Neural cell (in vitro differentiated cells): ENCODE measurements around the gene SEC16B. TPM values are rescaled to one million over a fixed set of nuclear protein-coding genes. Genes with fewer than 3 reads are reported as not detected.

Source experiments
- H2AFZ ChIP-seq: fragments of 200-600, 300-800 bp; sonication (generic), shearing (Covaris generic); 2 replicates; pipeline ENCODE4 v1.6.0; 2014; ENCODE audit warnings: low read depth, mild to moderate bottlenecking, antibody characterized with exemption, low read length, moderate library complexity
- H3F3A ChIP-seq: fragments of 200-600 bp; shearing (Covaris generic); 2 replicates; pipeline ENCODE4 v1.6.1; 2016; ENCODE audit warnings: mild to moderate bottlenecking, moderate library complexity, mixed read lengths, antibody characterized with exemption, low read length; ENCODE audit not compliant: insufficient read depth, poor library complexity, severe bottlenecking
- H3K27ac ChIP-seq: fragments of 200-600, 300-800 bp; sonication (generic), shearing (Covaris generic); 2 replicates; pipeline ENCODE4 v1.5.1; 2014; ENCODE audit warnings: mild to moderate bottlenecking, low read length, moderate library complexity
- H3K27me3 ChIP-seq: fragments of 300-800, 200-600 bp; sonication (generic), shearing (Covaris generic); 2 replicates; pipeline ENCODE4 v1.6.0; 2014; ENCODE audit warnings: mild to moderate bottlenecking, low read depth, low read length, moderate library complexity; ENCODE audit not compliant: insufficient read depth
- H3K36me3 ChIP-seq: fragments of 300-800, 200-600 bp; sonication (generic), shearing (Covaris generic); 2 replicates; pipeline ENCODE4 v1.5.1; 2014; ENCODE audit warnings: mild to moderate bottlenecking, antibody characterized with exemption, low read length, moderate library complexity; ENCODE audit not compliant: insufficient read depth
- H3K4me2 ChIP-seq: fragments of 300-800, 200-600 bp; sonication (generic), shearing (Covaris generic); 2 replicates; pipeline ENCODE4 v1.6.0; 2014; ENCODE audit warnings: mild to moderate bottlenecking, low read length
- H3K4me3 ChIP-seq: fragments of 300-800, 200-600 bp; sonication (generic), shearing (Covaris generic); 2 replicates; pipeline ENCODE4 v1.5.1; 2014; ENCODE audit warnings: mild to moderate bottlenecking, low read length, moderate library complexity
- H3K79me2 ChIP-seq: fragments of 200-600 bp; shearing (Covaris generic); replicated peaks from 2 replicates; pipeline ENCODE4 v1.6.0; 2014; ENCODE audit warnings: mild to moderate bottlenecking, low read length, moderate library complexity; ENCODE audit not compliant: insufficient read depth
- H3K9ac ChIP-seq: fragments of 300-800, 200-600 bp; sonication (generic), shearing (Covaris generic); 2 replicates; pipeline ENCODE4 v1.6.1; 2016; ENCODE audit warnings: mild to moderate bottlenecking, low read length, mixed read lengths
- H3K9me2 ChIP-seq: fragments of 200-600 bp; shearing (Covaris generic); 2 replicates; pipeline ENCODE4 v1.6.1; 2016; ENCODE audit warnings: mild to moderate bottlenecking, low read length, mixed read lengths; ENCODE audit not compliant: insufficient read depth
- H3K9me3 ChIP-seq: fragments of 200-600, 300-800 bp; sonication (generic), shearing (Covaris generic); 2 replicates; pipeline ENCODE4 v1.6.1; 2016; ENCODE audit warnings: mild to moderate bottlenecking, mixed run types, low read length, moderate library complexity, mixed read lengths
- H4K20me1 ChIP-seq: fragments of 200-600 bp; shearing (Covaris generic); 2 replicates; pipeline ENCODE4 v1.6.1; 2016; ENCODE audit warnings: mild to moderate bottlenecking, mixed run types; ENCODE audit not compliant: insufficient read depth
- CTCF ChIP-seq: fragments of 450-650 bp; IDR thresholded peaks from 2 replicates; pipeline ENCODE4 v1.5.1; 2014; ENCODE audit warnings: antibody characterized with exemption, mild to moderate bottlenecking, moderate library complexity; ENCODE audit not compliant: poor library complexity, severe bottlenecking
- EP300 ChIP-seq: fragments of 450-650 bp; conservative IDR thresholded peaks from 2 replicates; pipeline ENCODE4 v1.6.1; 2014; ENCODE audit warnings: antibody characterized with exemption, mild to moderate bottlenecking, moderate library complexity; ENCODE audit not compliant: poor library complexity, severe bottlenecking
- EZH2 ChIP-seq: fragments of 200-600, 300-800 bp; shearing (Covaris generic), sonication (generic); IDR thresholded peaks from 2 replicates; pipeline ENCODE4 v1.6.1; 2014; ENCODE audit warnings: antibody characterized with exemption, low read length, borderline replicate concordance, mild to moderate bottlenecking; ENCODE audit not compliant: insufficient read depth, poor library complexity, severe bottlenecking
- MXI1 ChIP-seq: fragments of 450-650 bp; conservative IDR thresholded peaks from 2 replicates; pipeline ENCODE4 v1.6.1; 2014; ENCODE audit warnings: antibody characterized with exemption, mild to moderate bottlenecking; ENCODE audit not compliant: poor library complexity, severe bottlenecking
- POLR2AphosphoS5 ChIP-seq: IDR thresholded peaks from 2 replicates; pipeline ENCODE4 v1.6.1; 2012
- RAD21 ChIP-seq: fragments of 450-650 bp; conservative IDR thresholded peaks from 2 replicates; pipeline ENCODE4 v1.6.1; 2014; ENCODE audit warnings: antibody characterized with exemption, mild to moderate bottlenecking, moderate library complexity
- REST ChIP-seq: IDR thresholded peaks from 2 replicates; pipeline ENCODE4 v1.6.1; 2012; ENCODE audit warnings: borderline replicate concordance
- SMC3 ChIP-seq: fragments of 450-650 bp; conservative IDR thresholded peaks from 2 replicates; pipeline ENCODE4 v1.6.1; 2014; ENCODE audit warnings: antibody characterized with exemption, mild to moderate bottlenecking, moderate library complexity; ENCODE audit not compliant: poor library complexity
- TAF1 ChIP-seq: IDR thresholded peaks from 2 replicates; pipeline ENCODE4 v1.6.1; 2012; ENCODE audit warnings: low read depth
- polyA plus RNA-seq: library from polyadenylated mRNA; depleted of rRNA; stranded (reverse); fragments of >200 nt; gene quantifications from 2 replicates; pipeline ENCODE4 v1.2.3, GENCODE V29; 2014

The SEC16B gene
- polyA plus RNA-seq, 1 donor from 2014 or later: 0.78 TPM

GRCh38 chr1:178010674-178011464 lies 41.0 kb upstream of the SEC16B start:
- Histone ChIP-seq H2AFZ (no peak overlapping the region), H3F3A (no peaks in the 10 kb centered on the region), H3K9me2 (no peaks in the 10 kb centered on the region), H3K27ac (no peak overlapping the region), H3K4me3 (no peak overlapping the region), H3K79me2 (no peaks in the 10 kb centered on the region), H3K36me3 (no peaks in the 10 kb centered on the region), H4K20me1 (no peaks in the 10 kb centered on the region), H3K4me2 (no peak overlapping the region), H3K27me3 (no peaks in the 10 kb centered on the region), H3K9me3 (no peaks in the 10 kb centered on the region), H3K9ac (no peak overlapping the region)
- TF ChIP-seq EP300 (no peak), CTCF (no peak), SMC3 (no peak), TAF1 (no peak), REST (no peak), MXI1 (no peak), POLR2AphosphoS5 (no peak), RAD21 (no peak), EZH2 (no peak)

GRCh38 chr1:178006043-178006442 lies 36.2 kb upstream of the SEC16B start:
- TF ChIP-seq SMC3 (no peak), EZH2 (no peak), RAD21 (no peak), EP300 (no peak), CTCF (no peak), TAF1 (no peak), POLR2AphosphoS5 (no peak), REST (no peak)
- H3K4me2 ChIP-seq: no peak overlapping the region
- no peaks in the 10 kb centered on the region for H3K9me2 ChIP-seq
- H3K79me2 ChIP-seq: no peaks in the 10 kb centered on the region
- no peaks in the 10 kb centered on the region for H4K20me1 ChIP-seq
- H3K9ac ChIP-seq: no peak overlapping the region
- no peaks in the 10 kb centered on the region for H3K36me3 ChIP-seq
- H3K27me3 ChIP-seq: no peaks in the 10 kb centered on the region
- H3K27ac ChIP-seq: no peak overlapping the region
- H3F3A ChIP-seq: no peaks in the 10 kb centered on the region
- no peak overlapping the region for H2AFZ ChIP-seq
- H3K9me3 ChIP-seq: no peaks in the 10 kb centered on the region
- H3K4me3 ChIP-seq: no peak overlapping the region
